Smooth muscle cell (in vitro differentiated cells): ENCODE results near the gene POMP. TPM values are rescaled to one million over a fixed set of nuclear protein-coding genes. Genes with fewer than 3 reads are reported as not detected.

ENCODE experiments used
- DNase-seq: peaks from one replicate; lab custom pipeline; 2025; ENCODE audit not compliant: unreplicated experiment; lab: John Stamatoyannopoulos, UW
- H2AFZ ChIP-seq: fragments of 200-600 bp; sonication (generic); 2 replicates; pipeline ENCODE4 v1.6.0; 2016; ENCODE audit warnings: antibody characterized with exemption, low read depth, mild to moderate bottlenecking
- H3F3A ChIP-seq: fragments of 200-600 bp; sonication (generic); 2 replicates; pipeline ENCODE4 v1.6.0; 2017; ENCODE audit warnings: antibody characterized with exemption, low read depth
- H3K27ac ChIP-seq: fragments of 200-600 bp; sonication (generic); 2 replicates; pipeline ENCODE4 v1.5.1; 2016; ENCODE audit warnings: low read depth, mild to moderate bottlenecking
- H3K27me3 ChIP-seq: fragments of 200-600 bp; sonication (generic); 2 replicates; pipeline ENCODE4 v1.6.1; 2016; ENCODE audit warnings: low read depth, mild to moderate bottlenecking
- H3K36me3 ChIP-seq: fragments of 200-600 bp; sonication (generic); 2 replicates; pipeline ENCODE4 v1.5.1; 2016; ENCODE audit warnings: low read depth
- H3K4me1 ChIP-seq: fragments of 200-600 bp; sonication (generic); 2 replicates; pipeline ENCODE4 v1.5.1; 2016; ENCODE audit warnings: low read depth
- H3K4me2 ChIP-seq: fragments of 200-600 bp; sonication (generic); 2 replicates; pipeline ENCODE4 v1.6.0; 2016; ENCODE audit warnings: mild to moderate bottlenecking
- H3K4me3 ChIP-seq: fragments of 200-600 bp; sonication (generic); 2 replicates; pipeline ENCODE4 v1.5.1; 2016; ENCODE audit warnings: mild to moderate bottlenecking
- H3K79me2 ChIP-seq: fragments of 200-600 bp; sonication (generic); 2 replicates; pipeline ENCODE4 v1.6.0; 2016; ENCODE audit warnings: low read depth, mild to moderate bottlenecking
- H3K9ac ChIP-seq: fragments of 200-600 bp; sonication (generic); 2 replicates; pipeline ENCODE4 v1.6.0; 2016; ENCODE audit warnings: low read depth
- H3K9me3 ChIP-seq: fragments of 200-600 bp; sonication (generic); replicated peaks from 2 replicates; pipeline ENCODE4 v1.5.1; 2016; ENCODE audit warnings: low read depth
- H4K20me1 ChIP-seq: fragments of 200-600 bp; sonication (generic); 2 replicates; pipeline ENCODE4 v1.6.0; 2016; ENCODE audit warnings: low read depth
- WGBS: methylation state at CpG from one replicate; pipeline ENCODE4 v1.1.7; 2016; ENCODE audit warnings: low lambda C conversion rate; 5-methylcytosine and 5-hydroxymethylcytosine counted together
- polyA plus RNA-seq: library from polyadenylated mRNA; unstranded; fragments of >200 nt; fragmentation: Nextera tagmentation; extraction: Ambion mirVana; gene quantifications from 2 replicates; pipeline ENCODE4 v1.2.1, GENCODE V29; 2016
- total RNA-seq: library from RNA; depleted of rRNA; stranded (reverse); fragments of >200 nt; gene quantifications from 2 replicates; pipeline ENCODE4 v1.2.3, GENCODE V29; 2014
- TF ChIP-seq, protein P1 (sequence below): fragments of 200-600 bp; sonication (generic); IDR thresholded peaks from 2 replicates; pipeline ENCODE4 v1.5.1; 2017; ENCODE audit warnings: borderline replicate concordance, mild to moderate bottlenecking, antibody characterized with exemption; ENCODE audit not compliant: insufficient read depth, poor library complexity, severe bottlenecking

POMP gene
- total and polyA plus RNA-seq, 2 experiments from 2014 or later, result 134 to 265 TPM

DNA sequence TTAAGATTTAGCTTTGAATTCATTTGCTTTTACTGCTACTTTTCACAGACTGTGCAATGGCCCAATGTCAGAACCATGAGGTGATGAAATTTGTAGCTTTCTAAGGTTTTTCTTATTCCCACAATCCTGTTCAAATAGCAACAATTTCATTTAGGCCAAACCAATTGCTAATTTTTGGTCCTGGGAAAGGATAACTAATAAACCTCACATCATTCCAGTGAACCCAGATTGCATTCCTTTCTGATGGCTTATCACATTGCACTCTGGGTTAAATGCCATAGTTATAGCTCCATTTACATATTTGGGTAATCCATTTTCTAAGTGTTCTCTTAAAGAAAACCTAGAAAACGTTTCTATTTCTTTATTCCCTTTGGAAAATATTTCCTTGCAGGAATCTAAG, 22.9 kb upstream of the POMP start:
- WGBS, result 35% methylated on average over 1 of the region's 1 CpG

DNA sequence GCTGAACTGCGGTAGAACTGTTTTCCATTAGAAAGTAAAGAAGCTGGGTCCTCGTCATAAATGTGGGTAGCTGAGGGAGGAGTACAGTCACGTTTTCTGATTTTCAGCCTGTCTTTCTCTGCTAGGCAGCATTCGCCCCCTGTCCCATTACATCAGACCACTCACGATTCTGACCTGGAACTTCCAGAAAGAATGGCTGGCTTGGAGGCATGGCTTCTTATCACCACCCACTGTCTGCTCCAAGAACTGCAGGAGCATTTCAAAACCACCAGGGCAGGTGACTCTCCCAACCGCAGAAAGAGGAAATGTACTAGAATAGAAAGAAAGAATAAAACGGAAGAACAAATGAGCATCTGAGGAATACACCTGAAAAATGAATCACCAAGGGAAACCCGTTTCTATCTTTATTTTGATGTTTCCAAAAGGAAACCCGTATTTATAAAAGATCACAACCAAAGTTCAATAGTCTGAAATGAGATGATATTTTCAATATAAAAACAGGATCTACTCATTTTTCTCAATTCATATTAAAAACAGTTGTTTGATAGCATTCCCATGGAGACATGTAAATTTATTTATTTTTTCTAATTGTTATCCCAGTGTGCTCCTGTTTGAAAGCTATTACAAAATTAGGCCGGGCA, 22.1 kb upstream of the POMP start:
- no peak for DNase-seq
- TF ChIP-seq, protein P1, sequence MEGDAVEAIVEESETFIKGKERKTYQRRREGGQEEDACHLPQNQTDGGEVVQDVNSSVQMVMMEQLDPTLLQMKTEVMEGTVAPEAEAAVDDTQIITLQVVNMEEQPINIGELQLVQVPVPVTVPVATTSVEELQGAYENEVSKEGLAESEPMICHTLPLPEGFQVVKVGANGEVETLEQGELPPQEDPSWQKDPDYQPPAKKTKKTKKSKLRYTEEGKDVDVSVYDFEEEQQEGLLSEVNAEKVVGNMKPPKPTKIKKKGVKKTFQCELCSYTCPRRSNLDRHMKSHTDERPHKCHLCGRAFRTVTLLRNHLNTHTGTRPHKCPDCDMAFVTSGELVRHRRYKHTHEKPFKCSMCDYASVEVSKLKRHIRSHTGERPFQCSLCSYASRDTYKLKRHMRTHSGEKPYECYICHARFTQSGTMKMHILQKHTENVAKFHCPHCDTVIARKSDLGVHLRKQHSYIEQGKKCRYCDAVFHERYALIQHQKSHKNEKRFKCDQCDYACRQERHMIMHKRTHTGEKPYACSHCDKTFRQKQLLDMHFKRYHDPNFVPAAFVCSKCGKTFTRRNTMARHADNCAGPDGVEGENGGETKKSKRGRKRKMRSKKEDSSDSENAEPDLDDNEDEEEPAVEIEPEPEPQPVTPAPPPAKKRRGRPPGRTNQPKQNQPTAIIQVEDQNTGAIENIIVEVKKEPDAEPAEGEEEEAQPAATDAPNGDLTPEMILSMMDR, result peak; percentile 76
- peaks cover 27% of the 10 kb centered on the region for H3K4me1 ChIP-seq
- no peaks in the 10 kb centered on the region for H4K20me1 ChIP-seq
- peaks cover 13% of the 10 kb centered on the region for H3F3A ChIP-seq
- H2AFZ ChIP-seq, result no peak overlapping the region
- no peaks in the 10 kb centered on the region for H3K36me3 ChIP-seq
- H3K4me2 ChIP-seq, result peak overlapping the region; percentile 53
- H3K27ac ChIP-seq, result peak overlapping the region; percentile 67
- no peaks in the 10 kb centered on the region for H3K27me3 ChIP-seq
- 45% methylated on average over 10 of the region's 10 CpGs for WGBS
- H3K9me3 ChIP-seq, result no peaks in the 10 kb centered on the region
- H3K4me3 ChIP-seq, result no peak overlapping the region
- H3K9ac ChIP-seq, result no peak overlapping the region
- H3K79me2 ChIP-seq, result no peaks in the 10 kb centered on the region

More for the DNA sequence above, 22.9 kb upstream of the POMP start:
- Histone ChIP-seq H3K9ac (no peak overlapping the region), H3K4me2 (peak overlapping the region; percentile 53), H3K27me3 (no peaks in the 10 kb centered on the region), H4K20me1 (no peaks in the 10 kb centered on the region), H3K4me1 (peaks cover 24% of the 10 kb centered on the region), H3K9me3 (no peaks in the 10 kb centered on the region), H3K79me2 (no peaks in the 10 kb centered on the region), H3K36me3 (no peaks in the 10 kb centered on the region), H2AFZ (no peak overlapping the region), H3K4me3 (no peak overlapping the region), H3K27ac (peak overlapping the region; percentile 67), H3F3A (peaks cover 12% of the 10 kb centered on the region)
- DNase-seq, result no peak
- TF ChIP-seq, protein P1, result no peak

DNA sequence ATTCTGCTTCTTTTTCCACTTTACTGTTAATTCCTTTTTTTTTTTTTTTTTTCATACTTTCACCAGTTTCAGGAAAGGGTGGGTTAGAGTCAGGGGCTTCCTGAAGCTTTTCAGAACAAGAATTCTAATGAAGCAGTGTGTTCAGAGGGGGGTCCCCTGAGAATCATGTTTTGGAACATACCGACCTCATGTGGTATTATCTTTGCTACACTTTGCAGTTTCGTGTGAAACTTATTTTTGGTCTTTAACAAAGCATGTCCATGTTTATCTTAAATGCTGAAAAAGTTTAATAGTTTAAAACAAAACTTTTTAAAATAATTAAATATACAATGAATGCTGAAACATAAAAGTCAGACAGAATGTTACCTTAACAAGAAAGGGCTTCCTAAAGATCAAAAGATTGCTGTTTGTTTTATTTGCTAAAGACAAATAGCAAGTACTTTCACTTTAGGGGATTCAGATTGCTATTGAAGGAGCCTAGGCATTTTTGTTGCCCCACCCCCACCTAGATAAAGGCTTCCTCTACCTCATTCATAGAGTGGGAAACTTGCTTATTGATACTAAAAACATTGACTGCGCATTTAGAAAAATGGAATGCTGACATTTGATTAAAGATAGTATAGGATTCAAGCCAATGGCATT, 21.1 kb upstream of the POMP start:
- H3K27ac ChIP-seq, result peak overlapping the region; percentile 93
- H3K4me1 ChIP-seq, result peaks cover 27% of the 10 kb centered on the region
- H3K36me3 ChIP-seq, result no peaks in the 10 kb centered on the region
- TF ChIP-seq, protein P1, result no peak
- no peaks in the 10 kb centered on the region for H4K20me1 ChIP-seq
- H3K4me3 ChIP-seq, result no peak overlapping the region
- no peaks in the 10 kb centered on the region for H3K79me2 ChIP-seq
- WGBS, result 73% methylated on average over 3 of the region's 3 CpGs
- peak overlapping the region; percentile 30 for H2AFZ ChIP-seq
- H3K9me3 ChIP-seq, result no peaks in the 10 kb centered on the region
- peaks cover 22% of the 10 kb centered on the region for H3F3A ChIP-seq
- no peaks in the 10 kb centered on the region for H3K27me3 ChIP-seq
- no peak for DNase-seq
- H3K9ac ChIP-seq, result no peak overlapping the region
- peak overlapping the region; percentile 55 for H3K4me2 ChIP-seq
